Middle frontal gyrus (tissue), 1 donor: ENCODE data around the gene CPXM1.

ENCODE experiments used
- DNase-seq: peaks from one replicate; pipeline ENCODE4 v3.0.0-alpha.2; 2015; ENCODE audit warnings: low spot score; ENCODE audit errors: extremely low spot score

The CPXM1 gene

GRCh38 chr20:2749951-2750490, 50.4 kb downstream of the CPXM1 start:
- DNase-seq = no peak

- DNase-seq = no peak
Observed at GRCh38 chr20:2749343-2749950, 51.0 kb downstream of the CPXM1 start.

- DNase-seq = no peak
Observed at GRCh38 chr20:2748551-2749342, 51.7 kb downstream of the CPXM1 start.

GRCh38 chr20:2747676-2748235, 52.7 kb downstream of the CPXM1 start:
- DNase-seq = no peak

- no peak for DNase-seq
Observed at GRCh38 chr20:2746636-2747265, 53.7 kb downstream of the CPXM1 start.

GRCh38 chr20:2745936-2746635, 54.3 kb downstream of the CPXM1 start:
- DNase-seq = no peak

GRCh38 chr20:2745060-2745910, 55.1 kb downstream of the CPXM1 start:
- no peak for DNase-seq
